ENCODE data around the gene POLR2J3.
"Not testable (repeated sequence)": the region's sequence is repeated elsewhere in the genome, so short reads cannot be mapped to it uniquely, and the experiment has no call there.

Gene POLR2J3

DNA sequence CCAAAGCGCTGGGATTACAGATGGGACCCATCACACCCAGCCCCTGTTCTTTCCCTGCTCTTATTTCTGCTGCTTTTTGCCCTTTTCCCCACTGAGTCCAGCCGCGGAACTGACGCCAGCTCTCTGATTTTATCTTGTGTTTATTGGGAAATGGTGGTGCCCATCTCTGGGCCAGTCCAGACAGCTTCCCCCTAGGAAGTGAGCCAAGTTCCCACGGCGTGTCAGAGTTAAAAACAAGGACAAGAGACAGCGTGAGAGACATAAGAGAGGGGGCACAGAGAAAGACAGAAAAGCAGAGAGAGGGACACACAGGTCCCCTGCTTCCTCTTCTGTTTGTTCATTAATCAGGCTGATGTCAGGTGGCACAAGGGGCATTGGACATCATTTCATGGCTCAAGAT lies 40.8 kb downstream of the POLR2J3 start:
- not testable (repeated sequence) for H2AK5ac ChIP-seq (ENCODE audit: low read length); H4K8ac ChIP-seq (ENCODE audit: low read depth, low read length); H3K4me1 ChIP-seq (ENCODE audit: control insufficient read depth in 1 of 2, insufficient read depth in 2 of 2, low read length in 2 of 2); H4K12ac ChIP-seq (ENCODE audit: low read depth, low read length); H3K79me1 ChIP-seq (ENCODE audit: low read length); H3K23ac ChIP-seq (ENCODE audit: low read length); H3K79me2 ChIP-seq (ENCODE audit: control insufficient read depth, insufficient read depth, low read length, poor library complexity); H3K9ac ChIP-seq (ENCODE audit: low read length); H2BK12ac ChIP-seq (ENCODE audit: low read length); H2BK5ac ChIP-seq (ENCODE audit: low read depth, low read length, poor library complexity); H3K14ac ChIP-seq (ENCODE audit: low read length); H3K9me3 ChIP-seq (ENCODE audit: insufficient read depth, low read depth, low read length); H3K27me3 ChIP-seq (ENCODE audit: insufficient read depth, low read length); H3K27ac ChIP-seq (ENCODE audit: low read depth, low read length); H3K4me2 ChIP-seq (ENCODE audit: low read length); H3K18ac ChIP-seq (ENCODE audit: low read length); H2BK120ac ChIP-seq (ENCODE audit: insufficient read depth, low read length, poor library complexity); H3K4ac ChIP-seq (ENCODE audit: low read depth, low read length); DNase-seq; H3K36me3 ChIP-seq (ENCODE audit: control insufficient read depth in 1 of 2, insufficient read depth in 2 of 2, low read length in 2 of 2); H2AFZ ChIP-seq (ENCODE audit: insufficient read depth, low read length, poor library complexity); H4K91ac ChIP-seq (ENCODE audit: low read depth, low read length); H3K4me3 ChIP-seq (ENCODE audit: low read depth, low read length)
- no CpG with 5 or more reads among the region's 7 CpGs for WGBS (ENCODE audit: extremely low coverage, insufficient coverage, insufficient read length)

DNA sequence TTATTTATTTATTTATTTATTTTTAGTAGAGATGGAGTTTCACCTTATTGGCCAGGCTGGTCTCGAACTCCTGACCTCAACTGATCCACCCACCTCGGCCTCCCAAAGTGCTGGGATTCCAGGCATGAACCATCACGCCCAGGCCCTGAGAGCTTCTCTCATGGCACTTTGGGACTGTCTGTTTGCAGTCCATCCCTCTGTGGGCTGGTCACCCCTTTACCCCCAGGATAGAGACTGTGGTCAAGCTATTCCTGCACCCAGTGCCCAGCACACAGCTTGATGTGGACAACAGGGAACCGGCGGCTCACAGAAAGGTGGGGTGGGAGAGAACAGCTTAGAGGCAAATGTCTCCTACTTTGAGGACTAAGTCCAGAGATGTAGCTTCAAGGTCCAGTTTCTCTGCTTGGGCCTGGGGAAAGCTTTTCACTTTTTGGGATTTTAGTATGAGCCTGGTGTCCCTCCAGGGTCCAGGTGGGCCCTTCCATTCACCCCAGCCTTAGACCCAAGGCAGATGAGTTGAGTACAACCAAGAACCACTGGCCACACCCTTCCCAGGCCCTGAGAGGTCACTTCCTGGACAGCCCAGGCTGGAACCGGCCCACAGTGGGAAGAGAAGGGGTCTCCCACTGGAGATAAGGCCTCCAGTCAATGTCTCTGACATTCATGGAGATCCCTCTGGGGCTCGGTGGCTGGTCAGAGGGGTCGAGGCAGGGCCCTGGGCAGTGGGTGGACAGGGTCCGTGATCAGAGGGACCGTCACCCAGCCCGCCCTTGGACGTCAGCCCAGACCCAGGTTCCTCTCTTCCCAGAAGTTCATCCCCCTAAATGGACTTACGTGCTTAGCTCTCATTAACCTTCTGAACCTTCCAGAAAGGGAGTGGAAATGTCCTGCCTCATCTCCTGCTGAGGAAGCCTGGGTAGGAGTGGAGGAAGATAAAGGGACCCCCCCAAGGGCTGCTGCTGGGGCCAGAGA lies 44.3 kb downstream of the POLR2J3 start:
- not testable (repeated sequence) for DNase-seq

DNA sequence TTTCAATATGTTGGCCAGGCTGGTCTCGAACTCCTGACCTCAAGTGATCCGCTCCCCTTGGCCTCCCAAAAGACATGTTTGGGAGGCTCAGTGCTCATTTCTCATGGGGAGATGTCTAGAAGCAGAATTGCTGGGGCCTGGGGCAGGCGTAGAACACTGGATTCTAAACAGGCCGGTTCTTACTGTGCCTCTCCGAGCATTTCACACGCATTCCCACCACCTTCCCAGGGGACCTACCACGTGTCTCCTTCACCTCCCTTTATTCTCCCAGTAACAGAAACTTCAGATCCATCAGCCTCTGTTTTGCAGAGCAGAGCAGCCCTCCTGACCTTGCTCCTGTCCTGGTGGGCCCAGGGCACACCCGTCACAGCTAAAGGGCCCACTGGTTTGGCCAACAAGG lies 45.2 kb downstream of the POLR2J3 start:
- not testable (repeated sequence) for H3K9ac ChIP-seq (ENCODE audit: low read length); H2BK5ac ChIP-seq (ENCODE audit: low read depth, low read length, poor library complexity); H2AFZ ChIP-seq (ENCODE audit: insufficient read depth, low read length, poor library complexity); H3K23ac ChIP-seq (ENCODE audit: low read length); DNase-seq; H4K12ac ChIP-seq (ENCODE audit: low read depth, low read length); H3K18ac ChIP-seq (ENCODE audit: low read length); H3K27ac ChIP-seq (ENCODE audit: low read depth, low read length); H3K36me3 ChIP-seq (ENCODE audit: control insufficient read depth in 1 of 2, insufficient read depth in 2 of 2, low read length in 2 of 2); H4K8ac ChIP-seq (ENCODE audit: low read depth, low read length); H3K9me3 ChIP-seq (ENCODE audit: insufficient read depth, low read depth, low read length); H3K79me2 ChIP-seq (ENCODE audit: control insufficient read depth, insufficient read depth, low read length, poor library complexity); H4K91ac ChIP-seq (ENCODE audit: low read depth, low read length); H3K4ac ChIP-seq (ENCODE audit: low read depth, low read length); H2BK120ac ChIP-seq (ENCODE audit: insufficient read depth, low read length, poor library complexity); H3K14ac ChIP-seq (ENCODE audit: low read length); H2AK5ac ChIP-seq (ENCODE audit: low read length); H3K4me1 ChIP-seq (ENCODE audit: control insufficient read depth in 1 of 2, insufficient read depth in 2 of 2, low read length in 2 of 2); H3K27me3 ChIP-seq (ENCODE audit: insufficient read depth, low read length); H3K4me2 ChIP-seq (ENCODE audit: low read length); H3K4me3 ChIP-seq (ENCODE audit: low read depth, low read length); H3K79me1 ChIP-seq (ENCODE audit: low read length); H2BK12ac ChIP-seq (ENCODE audit: low read length)
- no CpG with 5 or more reads among the region's 8 CpGs for WGBS (ENCODE audit: extremely low coverage, insufficient coverage, insufficient read length)

More for the DNA sequence above, 44.3 kb downstream of the POLR2J3 start:
- not testable (repeated sequence) for H3K23ac ChIP-seq (ENCODE audit: low read length); H3K36me3 ChIP-seq (ENCODE audit: control insufficient read depth in 1 of 2, insufficient read depth in 2 of 2, low read length in 2 of 2); H2AFZ ChIP-seq (ENCODE audit: insufficient read depth, low read length, poor library complexity); H3K14ac ChIP-seq (ENCODE audit: low read length); H3K9me3 ChIP-seq (ENCODE audit: insufficient read depth, low read depth, low read length); H3K27me3 ChIP-seq (ENCODE audit: insufficient read depth, low read length); H3K79me1 ChIP-seq (ENCODE audit: low read length); H3K18ac ChIP-seq (ENCODE audit: low read length); H2AK5ac ChIP-seq (ENCODE audit: low read length); H4K91ac ChIP-seq (ENCODE audit: low read depth, low read length); H2BK12ac ChIP-seq (ENCODE audit: low read length); H3K79me2 ChIP-seq (ENCODE audit: control insufficient read depth, insufficient read depth, low read length, poor library complexity); H4K12ac ChIP-seq (ENCODE audit: low read depth, low read length); H2BK5ac ChIP-seq (ENCODE audit: low read depth, low read length, poor library complexity); H2BK120ac ChIP-seq (ENCODE audit: insufficient read depth, low read length, poor library complexity); H3K4me2 ChIP-seq (ENCODE audit: low read length); H3K4me1 ChIP-seq (ENCODE audit: control insufficient read depth in 1 of 2, insufficient read depth in 2 of 2, low read length in 2 of 2); H3K27ac ChIP-seq (ENCODE audit: low read depth, low read length); H3K4ac ChIP-seq (ENCODE audit: low read depth, low read length); H3K9ac ChIP-seq (ENCODE audit: low read length); H3K4me3 ChIP-seq (ENCODE audit: low read depth, low read length); H4K8ac ChIP-seq (ENCODE audit: low read depth, low read length)
- no CpG with 5 or more reads among the region's 13 CpGs for WGBS (ENCODE audit: extremely low coverage, insufficient coverage, insufficient read length)

DNA sequence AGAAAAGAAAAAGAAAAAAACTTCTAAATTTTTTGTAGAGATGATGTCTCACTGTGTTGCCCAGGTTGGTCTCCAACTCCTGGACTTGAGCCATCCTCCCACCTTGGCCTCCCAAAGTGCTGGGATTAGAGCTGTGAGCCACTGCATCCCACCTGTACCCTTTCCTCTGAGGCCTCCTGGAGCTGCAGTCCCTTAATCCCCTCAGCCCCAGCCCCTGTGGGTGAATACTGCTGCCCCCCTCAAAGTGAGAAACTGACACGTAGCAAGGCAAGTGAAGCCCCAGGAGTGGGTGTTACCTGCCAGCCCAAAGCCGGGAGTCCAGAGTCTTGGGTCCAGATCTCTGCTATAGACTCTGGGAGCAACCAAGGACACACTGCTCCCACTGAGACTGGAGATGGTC lies 47.6 kb downstream of the POLR2J3 start:
- WGBS (ENCODE audit: extremely low coverage, insufficient coverage, insufficient read length), result no CpG with 5 or more reads among the region's 2 CpGs
- H2BK5ac ChIP-seq (ENCODE audit: low read depth, low read length, poor library complexity); H3K27ac ChIP-seq (ENCODE audit: low read depth, low read length); H2AFZ ChIP-seq (ENCODE audit: insufficient read depth, low read length, poor library complexity); H3K14ac ChIP-seq (ENCODE audit: low read length); H4K8ac ChIP-seq (ENCODE audit: low read depth, low read length); H2BK120ac ChIP-seq (ENCODE audit: insufficient read depth, low read length, poor library complexity); H3K79me2 ChIP-seq (ENCODE audit: control insufficient read depth, insufficient read depth, low read length, poor library complexity); H3K36me3 ChIP-seq (ENCODE audit: control insufficient read depth in 1 of 2, insufficient read depth in 2 of 2, low read length in 2 of 2); H2AK5ac ChIP-seq (ENCODE audit: low read length); DNase-seq; H3K9me3 ChIP-seq (ENCODE audit: insufficient read depth, low read depth, low read length); H3K27me3 ChIP-seq (ENCODE audit: insufficient read depth, low read length); H3K4me3 ChIP-seq (ENCODE audit: low read depth, low read length); H3K4me1 ChIP-seq (ENCODE audit: control insufficient read depth in 1 of 2, insufficient read depth in 2 of 2, low read length in 2 of 2); H3K79me1 ChIP-seq (ENCODE audit: low read length); H2BK12ac ChIP-seq (ENCODE audit: low read length); H3K18ac ChIP-seq (ENCODE audit: low read length); H4K12ac ChIP-seq (ENCODE audit: low read depth, low read length); H3K4ac ChIP-seq (ENCODE audit: low read depth, low read length); H3K4me2 ChIP-seq (ENCODE audit: low read length); H3K9ac ChIP-seq (ENCODE audit: low read length); H3K23ac ChIP-seq (ENCODE audit: low read length); H4K91ac ChIP-seq (ENCODE audit: low read depth, low read length): not testable (repeated sequence)

All from trophoblast cell (in vitro differentiated cells and primary cell).